GM11168 (cell line): Measurements from ENCODE around the gene FAM222B.
"Not testable (repeated sequence)": the region's sequence is repeated elsewhere in the genome, so short reads cannot be mapped to it uniquely, and the experiment has no call there.

ENCODE experiments used
- in situ Hi-C: fragments of 300-500 bp; cut with MboI; formaldehyde crosslinking; loops from one replicate; pipeline ENCODE4 v1.12.0; 2022; ENCODE audit warnings: low sequenced_read_pairs; ENCODE audit not compliant: unreplicated experiment

FAM222B gene

GRCh38 chr17:28873839-28874238 lies 31.2 kb upstream of the FAM222B start:
- in situ Hi-C loops, result no loop called here

GRCh38 chr17:28871056-28871579 lies 28.5 kb upstream of the FAM222B start:
- in situ Hi-C loops, result no loop called here

- in situ Hi-C loops, result no loop called here
Measured at GRCh38 chr17:28867276-28867675, 24.7 kb upstream of the FAM222B start.

GRCh38 chr17:28865946-28866752 lies 23.6 kb upstream of the FAM222B start:
- in situ Hi-C loops, result no loop called here

- in situ Hi-C loops, result no loop called here
Measured at GRCh38 chr17:28864991-28865849, 22.6 kb upstream of the FAM222B start.

GRCh38 chr17:28863953-28864352 lies 21.4 kb upstream of the FAM222B start:
- in situ Hi-C loops, result no loop called here

- in situ Hi-C loops, result no loop called here
Measured at GRCh38 chr17:28862561-28862960, 20.0 kb upstream of the FAM222B start.

GRCh38 chr17:28861393-28862203 lies 19.0 kb upstream of the FAM222B start:
- in situ Hi-C loops, result no loop called here

GRCh38 chr17:28860363-28860808 lies 17.8 kb upstream of the FAM222B start:
- in situ Hi-C loops, result no loop called here

GRCh38 chr17:28858801-28859355 lies 16.3 kb upstream of the FAM222B start:
- in situ Hi-C loops, result no loop called here

GRCh38 chr17:28857905-28858800 lies 15.6 kb upstream of the FAM222B start:
- in situ Hi-C loops, result no loop called here

- in situ Hi-C loops, result no loop called here
Measured at GRCh38 chr17:28856028-28856574, 13.5 kb upstream of the FAM222B start.

- in situ Hi-C loops, result no loop called here
Measured at GRCh38 chr17:28855336-28855679, 12.7 kb upstream of the FAM222B start.

GRCh38 chr17:28854457-28855335 lies 12.1 kb upstream of the FAM222B start, which contains the start of gene ERAL1:
ERAL1 (plus strand) TSS chr17:28855016; CDS start chr17:28855035, 19 bp downstream.
- in situ Hi-C loops, result no loop called here

GRCh38 chr17:28853295-28853694 lies 10.7 kb upstream of the FAM222B start:
- in situ Hi-C loops, result no loop called here

GRCh38 chr17:28849281-28849680 lies 6.7 kb upstream of the FAM222B start:
- in situ Hi-C loops, result no loop called here

- in situ Hi-C loops, result not testable (repeated sequence)
Measured at GRCh38 chr17:28848667-28849066, 6.1 kb upstream of the FAM222B start.

- in situ Hi-C loops, result not testable (repeated sequence)
Measured at GRCh38 chr17:28846699-28847098, 4.1 kb upstream of the FAM222B start.
